Panc1 (cell line): ENCODE data around the gene TMEM163. TPM values are rescaled to one million over a fixed set of nuclear protein-coding genes. Genes with fewer than 3 reads are reported as not detected.

Experiments used
- ATAC-seq: fragments of 200-7000 bp; cut with Tn5 transposase; 2 replicates; pipeline ENCODE4 v1.9.1; 2020; ENCODE audit warnings: mild to moderate bottlenecking, moderate library complexity
- BruUV-seq: library from RNA; stranded (reverse); fragments of 400-500 nt; replicated peaks from 2 replicates; lab custom pipeline; 2021; lab: Mats Ljungman, UMichigan
- CTCF ChIA-PET: fragments of 300-600 bp; sonication (Branson Sonifier 250); formaldehyde crosslinking; loops from one replicate; lab custom pipeline; 2022; ENCODE audit warnings: antibody characterized with exemption; lab: Charles Lee
- POLR2A ChIA-PET: fragments of 300-600 bp; sonication (Branson Sonifier 250); formaldehyde crosslinking; loops from one replicate; lab custom pipeline; 2022; ENCODE audit warnings: antibody characterized with exemption; lab: Charles Lee
- DNase-seq: peaks from one replicate; pipeline ENCODE4 v3.0.0-alpha.2; 2010; ENCODE audit warnings: low read depth, low spot score
- H3K27ac ChIP-seq: 2 replicates; pipeline ENCODE4 v1.5.1; 2011; ENCODE audit warnings: mild to moderate bottlenecking, low read length, inconsistent platforms
- H3K27me3 ChIP-seq: fragments of 200-500 bp; sonication (Bioruptor generic); 2 replicates; pipeline ENCODE4 v1.6.0; 2014; ENCODE audit warnings: low read length, inconsistent platforms; ENCODE audit not compliant: control insufficient read depth, insufficient read depth
- H3K36me3 ChIP-seq: fragments of 200-500 bp; sonication (Bioruptor generic); 2 replicates; pipeline ENCODE4 v1.5.1; 2014; ENCODE audit warnings: inconsistent platforms, mild to moderate bottlenecking, low read length, moderate library complexity; ENCODE audit not compliant: control insufficient read depth, insufficient read depth
- H3K4me1 ChIP-seq: 2 replicates; pipeline ENCODE4 v1.5.1; 2011; ENCODE audit warnings: inconsistent platforms, mild to moderate bottlenecking, low read length, moderate library complexity; ENCODE audit not compliant: control insufficient read depth, insufficient read depth
- H3K4me3 ChIP-seq, 2 experiments: 2 replicates each; pipeline ENCODE4 v1.5.1; 2011 to 2012; ENCODE audit warnings: low read depth in 2 of 2, low read length in 2 of 2, mild to moderate bottlenecking in 2 of 2, inconsistent platforms in 1 of 2, moderate library complexity in 1 of 2
- H3K9me3 ChIP-seq: fragments of 200-500 bp; sonication (Bioruptor generic); 2 replicates; pipeline ENCODE4 v1.5.1; 2014; ENCODE audit warnings: low read depth, mild to moderate bottlenecking, inconsistent platforms, low read length, moderate library complexity; ENCODE audit not compliant: control insufficient read depth, insufficient read depth
- CTCF ChIP-seq: fragments of 450-650 bp; IDR thresholded peaks from 2 replicates; pipeline ENCODE4 v1.5.1; 2017; ENCODE audit warnings: mild to moderate bottlenecking
- POLR2AphosphoS5 ChIP-seq: IDR thresholded peaks from 2 replicates; pipeline ENCODE4 v1.6.1; 2012; ENCODE audit warnings: mild to moderate bottlenecking, low read depth, low read length, moderate library complexity
- REST ChIP-seq, 2 experiments: IDR thresholded peaks; 2 replicates each; pipeline ENCODE4 v1.6.1; 2011 to 2012; ENCODE audit warnings: low read depth in 2 of 2, control low read depth in 1 of 2, low read length in 1 of 2, mild to moderate bottlenecking in 1 of 2, moderate library complexity in 1 of 2; ENCODE audit not compliant: insufficient read depth in 1 of 2
- SIN3A ChIP-seq: IDR thresholded peaks from 2 replicates; pipeline ENCODE4 v1.6.1; 2012; ENCODE audit warnings: low read depth, mild to moderate bottlenecking, low read length, moderate library complexity, borderline replicate concordance; ENCODE audit not compliant: insufficient read depth
- TCF7L2 ChIP-seq: IDR thresholded peaks from 2 replicates; pipeline ENCODE4 v1.6.1; 2011; ENCODE audit warnings: mild to moderate bottlenecking, low read depth, low read length, inconsistent platforms
- in situ Hi-C: cut with HindIII; loops from 2 replicates; pipeline ENCODE4 v1.10.0; 2016; ENCODE audit warnings: low sequenced_read_pairs, low pct_unique_long_range_greater_than_20kb
- intact Hi-C: fragments of 100-400 bp; cut with micrococcal nuclease; formaldehyde crosslinking; loops from one replicate; pipeline ENCODE4 v1.10.0; 2022; ENCODE audit not compliant: unreplicated experiment
- total RNA-seq: library from RNA; stranded (reverse); gene quantifications from one replicate; pipeline ENCODE4 v1.2.1, GENCODE V29; 2021; ENCODE audit not compliant: unreplicated experiment

The TMEM163 gene
- total RNA-seq, 1 experiment from 2014 or later, result not detected

DNA sequence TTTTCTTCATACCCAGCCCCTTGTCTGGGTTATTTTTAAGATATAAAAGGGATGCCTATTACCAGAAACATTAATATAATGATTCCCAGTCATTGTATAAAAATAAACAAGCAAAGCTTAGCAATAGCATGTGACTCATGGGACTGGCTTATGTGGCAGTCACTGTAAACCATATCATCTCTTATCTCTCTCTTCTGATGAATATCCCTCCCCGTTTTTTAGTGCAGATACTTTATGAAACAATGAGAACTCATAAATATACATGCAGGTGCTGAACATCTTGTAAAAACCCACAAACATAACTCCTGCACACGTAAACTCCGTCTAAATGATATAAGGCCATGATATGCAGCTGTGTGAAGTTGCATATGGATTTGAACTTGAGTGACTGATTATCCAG is 310.0 kb downstream of the TMEM163 start:
- TF ChIP-seq POLR2AphosphoS5 (no peak), CTCF (no peak), TCF7L2 (no peak), REST (IDR thresholded peaks at IDR 0.05; ENCODE audit: insufficient read depth in 1 of 2, low read depth in 2 of 2, low read length in 1 of 2) (no peak), SIN3A (no peak)
- intact Hi-C loops (no loop called here), in situ Hi-C loops (no loop called here)
- ChIA-PET POLR2A (no interaction called here), CTCF (no interaction called here)
- Histone ChIP-seq H3K4me1 (no peaks in the 10 kb centered on the region), H3K9me3 (no peaks in the 10 kb centered on the region), H3K36me3 (no peaks in the 10 kb centered on the region), H3K27me3 (no peaks in the 10 kb centered on the region), H3K27ac (no peak overlapping the region), H3K4me3 (no peak overlapping the region)
- no peak for DNase-seq
- no TSS peak for BruUV-seq
- no peak for ATAC-seq

- in situ Hi-C loops (no loop called here), intact Hi-C loops (no loop called here)
- TF ChIP-seq CTCF (no peak), TCF7L2 (no peak), SIN3A (no peak), REST (IDR thresholded peaks at IDR 0.05; ENCODE audit: insufficient read depth in 1 of 2, low read depth in 2 of 2, low read length in 1 of 2) (no peak), POLR2AphosphoS5 (no peak)
- ChIA-PET CTCF (no interaction called here), POLR2A (no interaction called here)
- BruUV-seq, result no TSS peak
- ATAC-seq, result no peak
- DNase-seq, result no peak
- Histone ChIP-seq H3K27me3 (no peaks in the 10 kb centered on the region), H3K27ac (no peak overlapping the region), H3K4me1 (no peaks in the 10 kb centered on the region), H3K4me3 (no peak overlapping the region), H3K36me3 (no peaks in the 10 kb centered on the region), H3K9me3 (no peaks in the 10 kb centered on the region)
Observed at GRCh38 chr2:134408386-134408785, 310.4 kb downstream of the TMEM163 start.
